ENCODE results near the gene NUP210L. TPM values are rescaled to one million over a fixed set of nuclear protein-coding genes. Genes with fewer than 3 reads are reported as not detected.
A peak's percentile ranks its signal among the peaks of the same experiment; 100 is the strongest.

Gene NUP210L
- total and polyA plus RNA-seq, 9 of the 15 experiments (the other 6 are each of a cell fraction or from before 2014, with no cell fraction given) = 0.01 to 0.04 TPM; not detected in 7

DNA sequence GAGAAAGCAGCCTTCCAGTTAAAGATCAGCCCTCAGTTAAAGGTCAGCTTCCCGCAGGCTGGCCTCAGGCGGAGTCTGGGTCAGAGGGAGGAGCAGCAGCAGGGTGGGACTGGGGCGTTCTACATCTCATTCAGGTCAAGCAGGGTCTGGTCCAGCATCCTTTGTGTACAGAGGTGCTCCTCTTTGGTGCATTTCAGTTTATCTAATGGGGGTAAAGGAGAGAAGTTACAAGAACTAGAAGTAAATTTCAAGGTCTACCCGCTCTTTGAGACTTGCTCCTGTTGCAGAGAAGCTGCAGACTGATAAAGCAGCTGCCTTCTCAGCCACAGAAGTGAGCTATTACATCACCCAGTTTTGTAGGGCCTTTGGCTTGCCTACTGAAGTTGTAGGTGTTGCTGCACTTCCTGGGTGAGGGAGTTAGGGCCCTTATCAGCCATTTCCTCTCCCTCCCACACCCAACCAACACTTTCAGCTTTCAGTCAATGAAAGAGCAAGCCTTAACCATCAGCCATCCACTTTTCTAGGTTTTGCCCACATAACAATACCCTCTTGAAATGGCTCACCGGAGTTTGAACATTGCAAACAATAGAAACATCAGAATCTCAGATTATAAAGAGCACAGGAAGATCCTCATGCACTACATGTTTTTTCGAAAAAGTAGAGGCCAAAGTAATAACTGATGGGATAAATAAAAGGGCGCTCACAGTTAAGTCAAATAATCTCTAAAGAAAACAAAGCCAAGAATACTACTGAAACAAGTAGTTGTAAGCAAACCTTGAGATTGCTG is 2.8 kb upstream of the NUP210L start (continued):
- TF ChIP-seq ZNF174 (CRISPR knock-in tag; IDR thresholded peaks at IDR 0.05) (no peak), KLF10 (CRISPR knock-in tag; IDR thresholded peaks at IDR 0.05) (no peak), ZNF551 (CRISPR knock-in tag; IDR thresholded peaks at IDR 0.05) (no peak), POLR3A (IDR thresholded peaks at IDR 0.05; ENCODE audit: borderline replicate concordance, extremely low read depth, insufficient read depth, insufficient read length) (no peak), FOXK1 (CRISPR knock-in tag; IDR thresholded peaks at IDR 0.05; ENCODE audit: borderline replicate concordance) (no peak), BRD9 (IDR thresholded peaks at IDR 0.05; ENCODE audit: low read depth, partially characterized antibody) (peak; percentile 38), EP300 (IDR thresholded peaks at IDR 0.05; ENCODE audit: low read length) (peak; percentile 93), SNAPC5 (CRISPR knock-in tag; IDR thresholded peaks at IDR 0.05) (no peak), SNRNP70 (optimal IDR thresholded peaks at IDR 0.05; ENCODE audit: low read depth, low read length) (no peak), TFAM (CRISPR knock-in tag; conservative IDR thresholded peaks at IDR 0.05) (no peak), POU5F1 (IDR thresholded peaks at IDR 0.05; ENCODE audit: borderline replicate concordance, low read depth, low read length, partially characterized antibody) (no peak), ZNF668 (CRISPR knock-in tag; IDR thresholded peaks at IDR 0.05) (no peak), NBN (IDR thresholded peaks at IDR 0.05; ENCODE audit: low read depth) (peak; percentile 94), CBX3 (IDR thresholded peaks at IDR 0.05; ENCODE audit: borderline replicate concordance in 1 of 2, low read length in 2 of 2) (peak in 1 of 2 experiments; percentile 89; a peak in 2 of 3 replicates), KDM5B (IDR thresholded peaks at IDR 0.05; ENCODE audit: insufficient replicate concordance, low read depth, low read length) (no peak), DNMT1 (IDR thresholded peaks at IDR 0.05) (no peak), SNIP1 (IDR thresholded peaks at IDR 0.05; ENCODE audit: low read depth) (no peak), ADNP (tag; IDR thresholded peaks at IDR 0.05) (no peak), HDAC3 (IDR thresholded peaks at IDR 0.05; ENCODE audit: borderline replicate concordance, partially characterized antibody) (peak; percentile 89), ZZZ3 (IDR thresholded peaks at IDR 0.05) (no peak), NONO (IDR thresholded peaks at IDR 0.05; ENCODE audit: low read depth in 2 of 2, low read length in 1 of 2) (0 out of 4 replicates have a peak, but pooled peaks of 1 of the 2 experiments have one; percentile 60), ZNF57 (CRISPR knock-in tag; IDR thresholded peaks at IDR 0.05) (no peak), POLR2H (tag; IDR thresholded peaks at IDR 0.05; ENCODE audit: low read depth) (peak; percentile 77), KLF16 (IDR thresholded peaks at IDR 0.05) (peak; percentile 76), NEUROD1 (IDR thresholded peaks at IDR 0.05; ENCODE audit: borderline replicate concordance, low read depth, low read length, partially characterized antibody) (peak; percentile 89), CBFA2T3 (IDR thresholded peaks at IDR 0.05) (peak; percentile 84), MTA3 (IDR thresholded peaks at IDR 0.05; ENCODE audit: borderline replicate concordance) (peak; percentile 93), ZNF780A (CRISPR knock-in tag; IDR thresholded peaks at IDR 0.05) (no peak), FOXP1 (CRISPR knock-in tag; IDR thresholded peaks at IDR 0.05) (no peak), DDX20 (tag; IDR thresholded peaks at IDR 0.05; ENCODE audit: low read depth) (no peak), ZNF217 (CRISPR knock-in tag; IDR thresholded peaks at IDR 0.05) (no peak)

Measured in K562 (cell line).